DND-41 (cell line): ENCODE data around the gene RAB3D.

Experiments used
- CTCF ChIP-seq: IDR thresholded peaks from 2 replicates; pipeline ENCODE4 v1.5.1; 2012; ENCODE audit warnings: borderline replicate concordance, low read length, moderate library complexity, mild to moderate bottlenecking; ENCODE audit not compliant: poor library complexity, severe bottlenecking; ENCODE audit errors: extremely low read depth
- EZH2 ChIP-seq: IDR thresholded peaks from 3 replicates; pipeline ENCODE4 v1.6.1; 2012; ENCODE audit warnings: borderline replicate concordance, low read depth, mild to moderate bottlenecking, moderate library complexity, low read length, inconsistent platforms; ENCODE audit not compliant: severe bottlenecking

DNA sequence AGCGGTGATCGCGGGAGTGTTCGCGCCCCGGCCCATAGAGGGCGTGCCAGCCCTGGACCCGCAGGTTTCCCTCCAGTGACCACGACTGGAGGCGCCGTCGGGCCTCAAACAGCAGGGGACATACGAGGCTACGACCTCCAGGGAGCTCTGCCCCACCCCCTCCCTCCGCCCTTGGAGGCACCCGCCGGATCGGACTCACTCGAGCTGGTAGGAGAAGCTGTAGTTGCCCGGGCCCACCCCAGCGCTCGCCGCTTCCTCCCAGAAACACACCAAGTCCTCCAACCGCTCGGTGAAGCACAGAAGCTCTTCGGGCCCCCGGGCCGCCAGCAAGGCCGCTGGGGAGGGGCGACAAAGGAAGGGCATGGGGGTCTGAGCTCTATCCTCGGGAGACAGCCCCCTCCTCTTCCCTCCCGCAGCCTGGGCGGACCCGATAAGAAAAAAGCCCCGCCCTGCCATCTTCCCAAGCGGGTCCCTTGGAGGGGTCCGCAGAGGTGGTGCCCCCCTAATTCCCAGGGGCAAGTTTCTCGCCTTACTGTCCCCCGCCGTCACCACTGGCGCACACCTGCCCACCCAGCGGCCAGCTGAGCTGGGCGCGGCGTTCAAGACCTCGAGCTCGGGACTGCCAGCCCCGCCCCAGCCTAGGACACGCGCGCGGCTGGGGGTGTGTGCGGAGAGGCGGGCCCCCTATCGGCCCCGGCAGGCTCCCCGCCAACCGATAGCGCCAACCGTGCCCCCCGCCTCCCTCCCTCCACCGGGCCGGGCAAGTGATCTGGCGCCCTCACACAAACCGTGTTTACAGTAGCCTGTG lies 43.6 kb upstream of the RAB3D start:
- TF ChIP-seq CTCF (peak; percentile 30), EZH2 (no peak)
